HG02763 (cell line): Measurements from ENCODE around the gene B4GALNT4.
"Not testable (repeated sequence)": the region's sequence is repeated elsewhere in the genome, so short reads cannot be mapped to it uniquely, and the experiment has no call there.

Source experiments
- ATAC-seq: cut with Tn5 transposase; IDR thresholded peaks from one replicate; pipeline ENCODE4 v1.9.1; 2021; ENCODE audit warnings: mild to moderate bottlenecking, moderate library complexity; ENCODE audit not compliant: unreplicated experiment

The B4GALNT4 gene

DNA sequence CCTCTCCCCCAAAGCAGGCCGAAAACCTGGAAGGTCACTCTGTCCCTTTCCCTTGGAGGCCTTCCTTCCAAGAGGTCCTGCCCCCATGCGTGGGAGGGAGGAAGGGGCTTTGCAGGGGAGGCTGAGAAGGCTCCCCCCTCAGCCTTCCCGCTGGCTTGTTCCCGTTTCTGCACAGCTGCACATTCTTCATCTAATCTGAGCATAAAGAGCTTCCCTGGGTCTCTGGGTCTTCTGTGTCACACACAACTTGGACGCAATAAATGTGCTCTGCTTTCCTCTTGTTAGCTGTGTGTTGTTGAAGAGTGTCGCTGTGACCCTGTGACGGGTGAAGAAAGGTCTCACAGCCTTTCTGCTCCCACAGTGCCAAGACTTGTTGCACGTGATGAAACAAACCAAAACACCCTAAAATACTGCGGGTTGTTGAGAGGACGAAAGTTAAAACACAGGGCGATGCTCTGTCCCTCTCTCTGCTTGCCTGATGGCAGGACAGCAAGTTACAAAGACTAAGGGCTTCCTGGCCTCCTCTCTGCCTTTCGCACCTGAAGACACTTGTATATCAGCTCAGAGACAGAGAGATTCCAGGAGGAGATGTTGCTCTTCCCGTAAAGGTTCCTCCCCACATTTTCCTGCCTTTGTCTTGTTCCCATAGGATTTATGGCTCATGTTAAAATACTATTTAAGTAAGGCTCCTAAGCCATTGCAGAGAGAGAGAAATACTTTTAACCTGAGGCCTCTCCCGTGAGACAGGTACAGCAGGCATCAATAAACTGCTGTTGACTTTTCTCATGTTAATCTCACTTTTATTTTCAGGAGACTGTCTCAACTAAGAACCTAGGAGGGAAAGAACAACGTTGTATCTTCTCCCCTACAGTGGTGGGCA, 33.3 kb upstream of the B4GALNT4 start:
- no peak for ATAC-seq

DNA sequence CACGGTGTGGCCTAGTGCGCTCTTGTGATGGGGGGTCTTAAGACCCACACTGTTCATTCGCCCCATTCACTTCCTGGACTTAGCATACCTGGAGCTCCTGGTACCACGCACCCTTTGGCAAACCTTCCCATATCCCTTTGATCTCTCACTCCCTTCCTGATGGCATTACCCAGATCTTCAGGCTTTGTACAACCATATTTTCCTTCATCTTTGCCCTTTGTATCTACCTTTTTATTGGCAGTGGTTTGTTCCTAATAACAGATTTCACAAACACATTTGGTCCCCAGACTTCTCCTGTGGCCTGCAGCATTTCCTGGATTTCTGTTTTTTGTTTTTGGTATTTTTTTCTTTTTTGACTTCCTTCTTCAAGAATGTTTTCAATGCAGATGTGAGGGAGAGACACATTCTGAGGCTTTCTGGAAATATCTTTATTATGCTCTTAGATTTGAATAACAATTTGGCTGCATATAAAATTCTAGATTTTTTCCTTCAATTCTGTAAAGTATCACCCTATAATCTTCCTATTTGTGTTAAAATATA, 32.6 kb upstream of the B4GALNT4 start:
- ATAC-seq, result no peak

DNA sequence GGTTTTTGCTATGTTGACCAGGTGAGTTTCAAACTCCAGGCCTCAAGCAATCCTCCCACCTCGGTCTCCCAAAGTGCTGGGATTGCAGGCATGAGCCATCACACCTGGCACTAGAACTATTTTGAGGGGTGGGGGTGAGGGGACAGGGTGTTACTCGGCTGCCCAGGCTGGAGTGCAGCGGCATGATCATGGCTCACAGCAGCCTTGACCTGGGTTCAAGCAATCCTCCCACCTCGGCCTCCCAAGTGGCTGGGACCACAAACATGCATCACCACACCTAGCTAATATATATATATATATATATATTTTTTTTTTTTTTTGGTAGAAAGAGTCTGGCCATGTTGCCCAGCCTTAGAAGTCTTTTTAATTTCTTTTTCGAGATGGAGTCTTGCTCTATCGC, 31.6 kb upstream of the B4GALNT4 start:
- ATAC-seq, result no peak

DNA sequence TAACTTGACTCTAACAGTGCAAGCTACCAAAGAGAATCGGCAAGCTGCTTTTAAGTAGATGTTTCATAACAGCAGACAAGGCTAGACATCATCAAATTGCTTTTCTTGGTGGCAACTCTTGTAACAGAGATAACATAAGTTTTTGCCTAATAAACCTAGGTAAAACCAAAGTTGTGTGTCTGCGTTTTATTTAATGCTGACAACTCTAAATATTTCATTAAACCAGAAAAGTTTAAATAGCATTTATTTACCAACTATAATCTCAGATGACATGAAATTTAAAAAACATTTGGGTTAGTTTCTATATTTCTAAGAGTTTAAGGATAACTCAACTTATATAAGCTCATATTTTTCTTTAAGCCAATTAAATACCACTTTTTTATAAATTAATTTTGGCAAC, 29.3 kb upstream of the B4GALNT4 start:
- ATAC-seq, result no peak

DNA sequence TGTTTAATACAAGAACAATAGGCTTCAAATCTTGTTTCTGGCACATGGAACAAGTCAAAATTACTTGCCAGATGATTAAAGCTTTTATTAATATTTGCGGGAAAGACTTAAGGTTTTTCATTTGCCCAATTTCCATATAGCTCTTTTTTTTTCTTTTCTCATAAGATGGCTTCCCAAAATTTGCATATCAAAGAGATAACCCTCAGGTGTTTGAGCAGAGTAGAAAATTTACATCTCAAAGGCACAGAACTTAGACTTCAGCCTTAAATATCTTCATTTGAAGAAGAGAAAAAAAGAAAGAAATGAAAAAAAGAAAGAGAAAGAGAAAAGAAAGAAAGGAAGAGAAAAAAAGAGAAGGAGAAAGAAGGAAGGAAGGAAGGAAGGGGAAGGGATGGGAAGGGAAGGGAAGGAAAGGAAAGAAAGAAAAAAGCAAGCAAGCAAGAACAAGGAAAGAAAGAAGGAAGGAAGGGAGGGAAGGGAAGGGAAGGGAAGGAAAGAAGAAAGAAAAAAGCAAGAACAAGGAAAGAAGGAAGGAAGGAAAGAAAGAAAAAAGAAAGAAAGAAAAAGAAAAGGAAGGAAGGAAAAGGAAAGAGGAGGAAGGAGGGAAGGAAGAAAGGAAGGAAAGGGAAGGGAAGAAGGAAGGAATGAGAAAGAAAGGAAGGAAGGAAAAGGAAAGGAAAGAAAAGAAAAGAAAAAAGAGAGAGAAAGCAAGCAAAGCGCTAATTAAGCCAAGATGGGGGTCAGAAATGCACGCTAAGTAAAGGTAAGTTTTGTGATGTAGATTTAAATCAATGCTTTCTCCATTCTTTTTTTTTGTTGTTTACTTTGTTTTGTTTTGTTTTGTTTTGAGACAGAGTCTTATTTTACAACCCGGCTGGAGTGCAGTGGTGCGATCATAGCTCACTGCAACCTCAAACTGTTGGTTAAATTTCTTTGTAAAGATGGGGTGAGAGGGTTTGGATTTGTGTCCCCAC, 28.5 kb upstream of the B4GALNT4 start:
- no peak for ATAC-seq

DNA sequence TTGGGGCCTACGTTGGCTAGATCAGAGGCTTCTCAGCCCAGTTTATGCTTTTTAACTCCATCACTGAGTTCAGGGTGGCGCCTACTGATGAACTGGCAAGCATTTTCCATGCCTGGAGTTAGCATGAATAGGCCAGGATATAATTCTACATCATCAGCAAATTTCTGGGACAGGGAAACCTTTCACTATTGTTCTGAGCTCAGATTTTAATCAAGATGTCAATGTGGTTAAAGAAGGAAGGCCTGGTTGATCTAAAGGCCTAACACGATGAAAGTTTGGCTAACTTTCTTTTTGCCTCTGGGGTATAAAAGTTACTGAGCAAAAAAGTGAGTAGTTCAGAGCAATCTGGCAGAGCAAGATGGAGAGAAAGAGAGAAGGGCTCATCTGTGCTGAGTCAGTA, 27.0 kb upstream of the B4GALNT4 start:
- ATAC-seq, result no peak

DNA sequence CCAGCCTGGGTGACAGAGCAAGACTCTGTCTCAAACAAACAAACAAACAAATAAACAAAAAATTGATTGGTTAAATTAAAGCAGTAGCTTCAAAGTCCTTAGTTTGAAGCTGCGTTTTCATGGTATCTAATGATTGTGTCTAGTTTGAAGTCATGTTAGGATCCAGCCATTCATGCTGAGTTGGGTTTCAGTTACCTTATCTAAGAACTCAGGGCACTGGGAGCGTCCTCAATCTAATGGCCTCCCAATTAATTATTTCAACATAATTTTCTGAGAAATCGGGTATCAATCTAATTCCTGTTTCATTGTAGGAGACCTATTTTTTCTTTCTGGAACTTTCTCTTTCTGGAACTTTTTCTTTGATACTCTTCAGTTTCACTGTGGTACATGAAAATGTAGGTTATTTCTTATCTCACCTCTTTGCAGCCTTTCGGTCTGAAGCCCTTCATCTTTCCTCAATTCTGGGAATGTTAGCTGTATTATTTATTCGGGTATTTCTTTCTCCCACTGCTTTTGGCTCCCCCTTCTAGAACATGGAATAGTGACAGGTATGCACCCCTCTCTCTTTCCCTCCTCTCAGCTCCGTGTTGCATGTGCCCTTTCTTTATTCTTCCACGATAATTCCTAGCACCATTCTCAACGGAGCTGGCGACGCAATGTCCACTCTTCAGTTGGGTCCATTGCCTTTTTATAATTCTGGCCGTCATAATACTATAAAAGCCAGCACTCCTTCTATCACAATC, 24.3 kb upstream of the B4GALNT4 start:
- ATAC-seq, result no peak

DNA sequence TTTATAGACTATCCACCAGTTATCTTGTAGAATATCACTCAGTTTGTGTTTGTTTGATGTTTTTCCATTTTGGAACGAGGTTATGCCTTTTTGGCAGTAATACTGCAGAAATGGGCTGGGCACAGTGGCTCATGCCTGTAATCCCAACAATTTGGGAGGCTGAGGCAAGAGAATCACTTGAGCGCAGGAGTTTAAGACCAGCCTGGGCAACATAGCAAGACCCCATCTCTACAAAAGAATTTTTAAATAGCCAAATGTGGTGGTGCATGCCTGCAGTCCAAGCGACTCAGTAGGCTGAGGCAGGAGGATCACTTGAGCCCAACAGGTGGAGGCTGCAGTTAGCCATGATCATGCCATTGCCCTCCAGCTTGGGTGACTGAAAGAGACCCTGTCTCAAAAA, 22.8 kb upstream of the B4GALNT4 start:
- no peak for ATAC-seq

DNA sequence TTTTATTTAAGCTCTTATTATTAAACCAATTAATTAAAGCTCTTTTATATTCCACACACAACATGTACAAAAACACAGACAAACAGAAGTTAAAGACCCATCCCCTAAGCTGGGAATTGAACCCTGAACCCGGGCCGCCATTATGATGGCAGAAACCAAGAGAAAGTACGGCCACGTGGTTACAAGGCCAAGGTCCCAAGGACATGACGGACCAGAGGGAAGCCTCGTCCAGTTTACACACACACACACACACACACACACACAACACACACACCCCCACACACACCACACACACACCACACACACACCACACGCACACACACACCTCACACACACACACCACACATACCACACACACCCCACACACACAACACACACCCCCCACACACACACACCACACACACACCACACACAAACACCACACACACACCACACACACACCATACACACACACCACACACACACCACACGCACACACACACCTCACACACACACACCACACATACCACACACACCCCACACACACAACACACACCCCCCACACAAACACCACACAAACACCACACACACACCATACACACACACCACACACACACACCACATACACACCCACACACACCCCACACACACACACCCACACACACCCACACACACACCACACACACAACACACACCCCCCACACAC, 19.9 kb upstream of the B4GALNT4 start:
- ATAC-seq, result not testable (repeated sequence)

DNA sequence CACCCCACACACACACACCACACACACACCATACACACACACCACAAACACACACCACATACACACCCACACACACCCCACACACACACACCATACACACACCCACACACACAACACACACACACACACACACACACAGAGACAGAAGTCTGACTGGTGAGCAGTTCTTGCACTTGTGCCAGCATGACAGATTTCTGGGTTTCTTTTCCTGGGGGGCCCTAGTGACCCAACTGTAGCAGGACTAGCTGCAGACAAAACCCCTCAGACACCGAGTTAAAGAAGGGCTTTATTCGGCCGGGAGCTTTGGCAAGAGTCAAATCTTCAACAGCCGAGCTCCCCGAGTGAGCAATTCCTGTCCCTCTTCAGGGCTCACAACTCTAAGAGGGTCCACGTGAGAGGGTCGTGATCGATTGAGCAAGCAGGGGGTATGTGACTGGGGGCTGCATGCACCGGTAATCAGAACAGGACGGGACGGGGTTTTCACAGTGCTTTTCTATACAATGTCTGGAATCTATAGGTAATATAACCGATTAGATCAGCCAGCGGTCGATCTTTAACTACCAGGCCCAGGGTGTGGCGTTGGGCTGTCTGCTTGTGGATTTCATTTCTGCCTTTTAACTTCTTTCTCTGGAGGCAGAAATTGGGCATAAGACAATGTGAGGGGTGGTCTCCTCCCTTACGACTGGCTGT, 19.1 kb upstream of the B4GALNT4 start:
- peak; percentile 17 for ATAC-seq

DNA sequence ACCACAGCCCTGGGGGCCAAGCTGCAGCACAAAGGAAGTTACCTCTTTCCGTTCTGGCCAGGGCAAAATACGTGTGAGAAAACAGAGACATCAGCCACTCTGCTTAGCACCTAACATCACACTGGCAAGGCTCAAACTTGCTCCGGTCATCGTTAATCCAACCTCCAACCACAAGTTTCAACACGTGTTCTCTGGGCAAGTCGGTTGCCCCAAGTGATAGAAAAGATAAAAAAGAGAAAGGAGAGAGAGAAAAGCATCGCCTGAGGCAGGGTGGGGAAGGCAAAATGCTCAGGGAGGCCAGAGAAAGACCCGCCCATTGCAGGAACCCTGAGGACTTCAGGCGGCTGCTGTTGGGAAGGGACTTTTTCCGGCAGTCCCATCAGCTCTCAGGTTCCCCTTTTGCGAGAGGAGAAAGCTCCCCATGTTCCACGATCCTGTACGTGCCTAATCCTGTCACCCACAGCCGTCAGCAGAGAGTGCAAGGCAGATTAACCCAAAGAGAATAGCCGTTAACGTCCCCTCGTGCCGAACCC, 18.5 kb upstream of the B4GALNT4 start:
- ATAC-seq, result peak; percentile 52

DNA sequence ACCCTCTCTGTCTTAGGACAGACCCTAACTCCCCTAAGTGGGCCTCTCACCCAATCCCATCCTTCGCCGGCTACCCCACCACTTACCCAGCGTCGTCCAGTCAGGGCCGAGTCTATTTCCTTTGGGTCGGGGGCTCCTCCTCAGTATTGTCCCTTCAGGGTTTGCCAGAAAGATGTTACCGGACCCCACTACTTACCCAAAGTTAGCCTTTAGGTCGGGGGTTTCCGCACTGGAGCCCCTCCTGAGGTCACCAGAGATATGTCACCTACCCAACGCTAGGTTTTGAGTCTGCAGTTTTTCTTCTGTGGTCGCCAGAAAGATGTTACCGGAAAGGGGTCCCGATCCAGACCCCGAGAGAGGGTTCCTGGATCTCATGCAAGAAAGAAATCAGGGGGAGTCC, 17.9 kb upstream of the B4GALNT4 start:
- ATAC-seq, result no peak

DNA sequence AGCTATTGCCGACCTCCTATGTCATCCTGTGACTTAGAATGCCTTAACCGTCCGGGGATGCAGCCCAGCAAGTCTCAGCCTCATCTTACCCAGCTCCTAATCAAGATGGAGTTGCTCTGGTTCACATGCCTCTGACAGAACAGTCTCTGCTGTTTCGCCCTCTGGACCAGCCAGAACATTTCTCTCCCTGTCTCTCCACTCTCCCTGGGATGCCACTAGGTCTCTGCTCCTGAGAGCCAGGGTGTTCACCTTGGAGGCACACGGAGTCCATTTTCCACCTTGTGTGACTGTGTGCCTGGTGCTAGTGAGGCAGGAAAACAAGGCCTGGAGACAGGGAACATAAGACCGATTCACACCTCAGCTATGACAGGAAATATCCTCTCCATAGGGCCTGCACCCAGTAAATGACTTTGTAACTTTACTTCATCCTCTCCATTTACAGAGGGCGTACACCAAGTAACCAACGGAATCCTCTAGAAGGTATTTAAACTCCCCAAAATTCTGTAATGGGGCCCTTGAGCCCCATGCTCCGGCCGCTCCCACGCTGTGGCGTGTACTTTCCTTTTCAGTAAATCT, 16.8 kb upstream of the B4GALNT4 start:
- no peak for ATAC-seq

DNA sequence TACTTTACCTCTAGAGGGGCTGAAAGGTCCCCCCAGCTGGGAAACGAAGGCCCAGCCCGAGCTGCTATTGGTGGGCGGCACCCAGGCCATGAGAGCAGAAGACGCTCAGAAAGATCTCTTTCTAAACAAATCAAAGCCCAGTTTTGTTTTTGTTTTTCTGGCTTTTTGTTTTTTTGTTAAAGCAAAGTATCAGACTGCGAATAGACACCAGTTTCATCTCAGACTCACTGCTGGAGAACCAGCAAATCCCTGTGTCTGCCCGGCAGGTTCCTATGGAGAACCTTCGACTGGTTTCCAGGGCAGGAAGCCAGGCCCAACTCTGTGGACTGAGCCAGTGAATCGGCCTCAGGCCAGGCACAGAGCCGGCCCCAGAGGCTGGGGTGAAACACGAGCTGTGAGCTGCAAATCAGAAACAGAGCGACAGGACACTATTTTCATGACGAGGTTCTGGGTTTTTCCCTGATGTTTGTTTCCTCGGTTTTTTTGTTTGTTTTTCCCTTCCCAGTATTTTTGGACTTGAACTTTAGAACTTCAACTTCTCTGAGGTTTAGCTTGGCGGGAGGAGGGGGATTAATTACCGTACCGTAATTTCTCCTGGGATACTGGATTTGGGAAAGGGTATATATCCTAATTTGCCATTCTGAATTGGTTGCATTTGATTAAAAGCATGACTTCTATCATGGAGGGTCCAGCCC, 16.0 kb upstream of the B4GALNT4 start:
- no peak for ATAC-seq

DNA sequence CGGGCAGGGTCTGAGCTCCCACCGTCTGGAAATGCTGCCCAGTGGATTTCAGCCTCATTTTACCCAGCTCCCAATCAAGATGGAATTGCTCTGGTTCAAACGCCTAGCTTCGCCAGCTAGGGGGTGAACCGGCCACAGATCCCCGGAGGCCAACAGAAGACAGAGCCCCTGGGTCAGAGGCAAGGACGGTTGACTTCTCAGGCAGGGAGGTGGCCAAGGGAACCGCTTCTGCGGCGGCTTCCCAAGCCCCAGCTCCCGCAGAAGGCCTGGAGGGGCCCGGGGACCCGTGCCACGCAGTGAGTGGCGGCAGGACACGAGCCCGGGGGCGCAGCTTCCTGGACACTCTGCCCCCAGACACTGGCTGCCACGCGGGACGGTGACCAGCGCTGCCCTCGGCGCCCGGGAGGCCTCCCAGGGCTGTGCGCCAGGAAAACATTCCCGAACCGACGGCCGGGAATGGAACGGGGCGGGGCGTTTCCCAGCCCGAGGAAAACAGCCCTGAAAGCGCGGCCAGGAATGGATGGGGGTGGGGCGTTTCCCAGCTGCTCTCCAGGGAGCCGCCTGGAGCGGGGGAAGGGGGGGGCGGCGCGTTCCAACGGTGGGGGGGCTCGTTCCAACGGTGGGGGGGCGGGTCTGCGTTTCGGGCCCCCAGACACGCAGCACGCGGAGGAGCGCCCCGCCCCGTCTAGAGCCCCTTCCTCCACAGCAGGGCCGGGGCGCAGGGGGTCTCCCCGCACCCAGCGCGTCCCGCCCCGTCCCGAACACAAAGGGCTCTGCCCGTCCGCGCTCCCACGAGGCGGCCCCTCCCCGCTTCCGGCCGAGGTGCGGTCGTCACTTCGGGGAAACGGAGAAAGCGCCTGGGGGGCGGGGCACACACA, 13.5 kb upstream of the B4GALNT4 start:
- ATAC-seq, result peak; percentile 54

DNA sequence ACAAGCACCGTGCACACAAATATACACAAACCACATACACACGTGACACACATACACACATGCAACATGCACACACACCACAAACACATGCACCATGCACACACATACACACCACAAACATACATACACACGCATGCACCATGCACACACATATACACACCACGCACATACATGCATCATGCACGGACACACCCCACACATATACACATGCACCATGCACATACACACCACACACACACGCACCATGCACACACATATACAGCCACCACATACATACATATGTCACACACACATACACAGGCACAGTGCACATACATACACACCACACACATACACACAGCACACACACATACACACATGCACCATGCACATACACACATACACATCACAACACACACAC, 12.7 kb upstream of the B4GALNT4 start:
- ATAC-seq, result no peak

DNA sequence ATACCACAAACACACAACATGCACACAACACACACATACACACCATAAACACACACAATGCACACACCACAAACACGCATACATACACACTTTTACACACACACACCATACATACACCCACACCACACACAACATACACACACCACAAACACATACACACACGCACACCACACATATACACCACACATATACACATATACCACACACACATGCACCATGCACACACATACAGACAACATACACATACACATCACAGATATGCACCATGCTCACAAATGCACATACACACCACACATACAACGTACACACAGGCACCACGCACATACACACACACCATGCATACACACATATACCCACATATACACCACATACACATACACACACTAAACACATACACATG, 11.7 kb upstream of the B4GALNT4 start:
- ATAC-seq, result no peak
